ENCODE results near the gene GKN2.

DNA sequence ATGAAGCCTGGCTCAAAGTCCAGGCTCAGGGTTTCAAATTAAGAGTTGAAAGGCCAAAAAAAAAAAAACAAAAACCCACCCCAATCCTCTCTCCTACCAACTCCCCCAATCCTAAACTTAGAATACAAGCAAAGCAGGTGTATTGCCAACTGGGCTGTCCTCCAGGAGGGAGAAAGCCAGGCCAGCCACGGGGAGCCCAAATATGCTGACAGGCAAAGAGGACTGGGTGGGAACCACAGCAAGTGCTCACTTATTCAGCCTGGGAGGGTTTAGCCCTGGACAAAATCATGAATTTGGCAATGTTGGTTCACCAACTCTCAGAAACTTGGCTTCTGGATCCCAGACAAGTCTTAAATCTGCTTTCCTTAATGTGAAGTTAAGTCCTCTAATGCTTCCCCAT lies 36.5 kb downstream of the GKN2 start:
- TF ChIP-seq EZH2 (optimal IDR thresholded peaks at IDR 0.05; ENCODE audit: low read depth, low read length) (no peak), EZH2phosphoT487 (IDR thresholded peaks at IDR 0.05; ENCODE audit: low read length) (no peak)
- TF ChIP-seq, protein P1, sequence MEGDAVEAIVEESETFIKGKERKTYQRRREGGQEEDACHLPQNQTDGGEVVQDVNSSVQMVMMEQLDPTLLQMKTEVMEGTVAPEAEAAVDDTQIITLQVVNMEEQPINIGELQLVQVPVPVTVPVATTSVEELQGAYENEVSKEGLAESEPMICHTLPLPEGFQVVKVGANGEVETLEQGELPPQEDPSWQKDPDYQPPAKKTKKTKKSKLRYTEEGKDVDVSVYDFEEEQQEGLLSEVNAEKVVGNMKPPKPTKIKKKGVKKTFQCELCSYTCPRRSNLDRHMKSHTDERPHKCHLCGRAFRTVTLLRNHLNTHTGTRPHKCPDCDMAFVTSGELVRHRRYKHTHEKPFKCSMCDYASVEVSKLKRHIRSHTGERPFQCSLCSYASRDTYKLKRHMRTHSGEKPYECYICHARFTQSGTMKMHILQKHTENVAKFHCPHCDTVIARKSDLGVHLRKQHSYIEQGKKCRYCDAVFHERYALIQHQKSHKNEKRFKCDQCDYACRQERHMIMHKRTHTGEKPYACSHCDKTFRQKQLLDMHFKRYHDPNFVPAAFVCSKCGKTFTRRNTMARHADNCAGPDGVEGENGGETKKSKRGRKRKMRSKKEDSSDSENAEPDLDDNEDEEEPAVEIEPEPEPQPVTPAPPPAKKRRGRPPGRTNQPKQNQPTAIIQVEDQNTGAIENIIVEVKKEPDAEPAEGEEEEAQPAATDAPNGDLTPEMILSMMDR (IDR thresholded peaks at IDR 0.05; ENCODE audit: low read length): no peak
